ENCODE results near the gene PRRX1. TPM values are rescaled to one million over a fixed set of nuclear protein-coding genes. Genes with fewer than 3 reads are reported as not detected.

Gene PRRX1
- total and polyA plus RNA-seq, 2 of the 13 experiments (the other 11 are each of a cell fraction or from before 2014, with no cell fraction given): not detected

DNA sequence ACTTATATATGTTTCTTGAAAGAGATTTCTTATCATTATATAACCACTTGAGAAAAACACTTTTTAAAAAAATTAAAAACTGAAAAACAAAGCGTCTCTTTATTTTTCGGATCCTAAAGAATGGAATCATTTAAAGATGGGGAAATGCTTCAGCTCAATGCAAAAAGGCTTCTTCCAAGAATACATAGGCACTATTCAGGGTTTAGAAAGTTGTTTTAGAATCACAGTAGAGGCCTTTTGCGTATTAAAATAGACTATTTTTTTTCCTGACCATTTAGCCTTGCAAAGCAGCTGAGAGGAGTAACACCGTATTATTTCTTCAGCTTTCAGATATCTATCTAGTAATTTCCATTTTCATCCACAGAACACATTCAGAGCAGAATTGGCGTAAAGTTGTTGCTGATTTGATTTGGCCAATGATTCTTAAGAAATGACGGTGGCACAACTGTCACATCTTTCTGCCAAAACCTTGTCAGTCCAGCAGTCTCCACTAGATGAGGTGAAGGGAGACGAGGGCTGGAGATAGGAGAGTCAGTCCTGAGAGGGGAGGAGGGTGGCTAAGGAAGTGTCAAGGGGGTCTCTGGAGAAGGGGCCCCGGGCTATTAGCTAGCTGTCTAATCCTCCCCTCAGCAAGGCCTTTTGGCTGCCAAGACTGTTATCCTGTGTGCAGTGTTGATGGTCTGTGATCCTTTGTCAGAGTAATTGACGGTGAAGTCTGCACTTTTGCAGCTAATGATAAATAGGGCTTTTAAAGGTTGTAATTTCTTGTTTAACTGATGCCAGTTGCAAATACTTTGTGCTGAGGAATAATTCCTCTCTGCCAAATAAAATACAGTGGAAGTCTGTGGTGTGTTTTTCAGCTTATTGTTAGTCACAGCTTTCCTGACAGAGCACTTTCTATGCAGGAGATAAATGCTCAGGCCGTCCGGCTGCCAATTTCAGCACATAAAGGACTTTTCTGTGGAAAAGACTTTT lies 34.7 kb downstream of the PRRX1 start:
- in situ Hi-C loops (cut with HindIII; ENCODE audit: extremely low pct_ligation_motif_present, low pct_unique_long_range_greater_than_20kb): no loop called here
- ChIA-PET CTCF (ENCODE audit: low intra/inter-chr PET ratio, low total read pairs) (no interaction called here), POLR2A (no interaction called here)
- H3K9ac ChIP-seq (ENCODE audit: insufficient read depth, low read depth, low read length): no peak overlapping the region
- no peak for FAIRE-seq
- H3K36me3 ChIP-seq (replicated peaks in 1 of 2; ENCODE audit: control insufficient read depth in 1 of 2, insufficient read depth in 2 of 2, low read length in 2 of 2): no peaks in the 10 kb centered on the region
- H3K79me2 ChIP-seq (ENCODE audit: insufficient read depth, low read length): no peaks in the 10 kb centered on the region
- H4K20me1 ChIP-seq (ENCODE audit: insufficient read depth, low read length): no peaks in the 10 kb centered on the region
- no peaks in the 10 kb centered on the region for H3K9me3 ChIP-seq (ENCODE audit: low read length)
- no peak overlapping the region for H3K27ac ChIP-seq (ENCODE audit: extremely low read length, insufficient read depth, low read length)
- no peak for ATAC-seq
- no peaks in the 10 kb centered on the region for H3K27me3 ChIP-seq (ENCODE audit: control insufficient read depth in 1 of 2, insufficient read depth in 2 of 2, low read length in 2 of 2)
- DNase-seq (ENCODE audit: low spot score): no peak
- H3K4me1 ChIP-seq (ENCODE audit: insufficient read depth, low read length): no peaks in the 10 kb centered on the region
- 12% methylated on average over 11 of the region's 11 CpGs for WGBS (ENCODE audit: low lambda C conversion rate)
- H2AFZ ChIP-seq (ENCODE audit: low read length): no peak overlapping the region
- no TSS peak for BruUV-seq (replicated peaks)
- no peak overlapping the region for H3K4me2 ChIP-seq (ENCODE audit: low read depth, low read length)
- H3K4me3 ChIP-seq (replicated peaks in 1 of 3; ENCODE audit: insufficient read depth in 1 of 3, low read depth in 2 of 3, low read length in 3 of 3): no peak overlapping the region
- intact Hi-C loops (cut with micrococcal nuclease; ENCODE audit: unreplicated experiment): no loop called here
- TF ChIP-seq ZNF782 (CRISPR knock-in tag; IDR thresholded peaks at IDR 0.05; ENCODE audit: borderline replicate concordance): no peak
- TF ChIP-seq IRF1 (CRISPR knock-in tag; IDR thresholded peaks at IDR 0.05; ENCODE audit: low read depth): no peak
- TF ChIP-seq, protein P1, sequence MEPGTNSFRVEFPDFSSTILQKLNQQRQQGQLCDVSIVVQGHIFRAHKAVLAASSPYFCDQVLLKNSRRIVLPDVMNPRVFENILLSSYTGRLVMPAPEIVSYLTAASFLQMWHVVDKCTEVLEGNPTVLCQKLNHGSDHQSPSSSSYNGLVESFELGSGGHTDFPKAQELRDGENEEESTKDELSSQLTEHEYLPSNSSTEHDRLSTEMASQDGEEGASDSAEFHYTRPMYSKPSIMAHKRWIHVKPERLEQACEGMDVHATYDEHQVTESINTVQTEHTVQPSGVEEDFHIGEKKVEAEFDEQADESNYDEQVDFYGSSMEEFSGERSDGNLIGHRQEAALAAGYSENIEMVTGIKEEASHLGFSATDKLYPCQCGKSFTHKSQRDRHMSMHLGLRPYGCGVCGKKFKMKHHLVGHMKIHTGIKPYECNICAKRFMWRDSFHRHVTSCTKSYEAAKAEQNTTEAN (CRISPR knock-in tag; conservative IDR thresholded peaks at IDR 0.05): no peak
- TF ChIP-seq, protein P2, sequence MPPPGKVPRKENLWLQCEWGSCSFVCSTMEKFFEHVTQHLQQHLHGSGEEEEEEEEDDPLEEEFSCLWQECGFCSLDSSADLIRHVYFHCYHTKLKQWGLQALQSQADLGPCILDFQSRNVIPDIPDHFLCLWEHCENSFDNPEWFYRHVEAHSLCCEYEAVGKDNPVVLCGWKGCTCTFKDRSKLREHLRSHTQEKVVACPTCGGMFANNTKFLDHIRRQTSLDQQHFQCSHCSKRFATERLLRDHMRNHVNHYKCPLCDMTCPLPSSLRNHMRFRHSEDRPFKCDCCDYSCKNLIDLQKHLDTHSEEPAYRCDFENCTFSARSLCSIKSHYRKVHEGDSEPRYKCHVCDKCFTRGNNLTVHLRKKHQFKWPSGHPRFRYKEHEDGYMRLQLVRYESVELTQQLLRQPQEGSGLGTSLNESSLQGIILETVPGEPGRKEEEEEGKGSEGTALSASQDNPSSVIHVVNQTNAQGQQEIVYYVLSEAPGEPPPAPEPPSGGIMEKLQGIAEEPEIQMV (CRISPR knock-in tag; IDR thresholded peaks at IDR 0.05; ENCODE audit: low read depth): no peak
- TF ChIP-seq RAD21 (CRISPR knock-in tag; IDR thresholded peaks at IDR 0.05): no peak
- TF ChIP-seq NRL (CRISPR knock-in tag; IDR thresholded peaks at IDR 0.05; ENCODE audit: borderline replicate concordance): no peak
- TF ChIP-seq ZNF382 (CRISPR knock-in tag; IDR thresholded peaks at IDR 0.05; ENCODE audit: borderline replicate concordance): no peak
- TF ChIP-seq AKAP8 (CRISPR knock-in tag; IDR thresholded peaks at IDR 0.05): no peak
- no peak for TF ChIP-seq ZNF616 (CRISPR knock-in tag; IDR thresholded peaks at IDR 0.05; ENCODE audit: low read depth)
- no peak for TF ChIP-seq ZNF414 (CRISPR knock-in tag; IDR thresholded peaks at IDR 0.05)
- no peak for TF ChIP-seq PCBP2 (optimal IDR thresholded peaks at IDR 0.05; ENCODE audit: low read depth, low read length, poor library complexity, severe bottlenecking)
- TF ChIP-seq ZNF512 (CRISPR knock-in tag; IDR thresholded peaks at IDR 0.05): no peak
- no peak for TF ChIP-seq MAFG (CRISPR knock-in tag; IDR thresholded peaks at IDR 0.05)
- TF ChIP-seq, protein P3, sequence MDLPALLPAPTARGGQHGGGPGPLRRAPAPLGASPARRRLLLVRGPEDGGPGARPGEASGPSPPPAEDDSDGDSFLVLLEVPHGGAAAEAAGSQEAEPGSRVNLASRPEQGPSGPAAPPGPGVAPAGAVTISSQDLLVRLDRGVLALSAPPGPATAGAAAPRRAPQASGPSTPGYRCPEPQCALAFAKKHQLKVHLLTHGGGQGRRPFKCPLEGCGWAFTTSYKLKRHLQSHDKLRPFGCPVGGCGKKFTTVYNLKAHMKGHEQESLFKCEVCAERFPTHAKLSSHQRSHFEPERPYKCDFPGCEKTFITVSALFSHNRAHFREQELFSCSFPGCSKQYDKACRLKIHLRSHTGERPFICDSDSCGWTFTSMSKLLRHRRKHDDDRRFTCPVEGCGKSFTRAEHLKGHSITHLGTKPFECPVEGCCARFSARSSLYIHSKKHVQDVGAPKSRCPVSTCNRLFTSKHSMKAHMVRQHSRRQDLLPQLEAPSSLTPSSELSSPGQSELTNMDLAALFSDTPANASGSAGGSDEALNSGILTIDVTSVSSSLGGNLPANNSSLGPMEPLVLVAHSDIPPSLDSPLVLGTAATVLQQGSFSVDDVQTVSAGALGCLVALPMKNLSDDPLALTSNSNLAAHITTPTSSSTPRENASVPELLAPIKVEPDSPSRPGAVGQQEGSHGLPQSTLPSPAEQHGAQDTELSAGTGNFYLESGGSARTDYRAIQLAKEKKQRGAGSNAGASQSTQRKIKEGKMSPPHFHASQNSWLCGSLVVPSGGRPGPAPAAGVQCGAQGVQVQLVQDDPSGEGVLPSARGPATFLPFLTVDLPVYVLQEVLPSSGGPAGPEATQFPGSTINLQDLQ (CRISPR knock-in tag; IDR thresholded peaks at IDR 0.05): no peak

Measured in HepG2 (cell line).